ENCODE measurements around the gene COBLL1. TPM values are rescaled to one million over a fixed set of nuclear protein-coding genes. Genes with fewer than 3 reads are reported as not detected.

The COBLL1 gene
- total RNA-seq, 1 experiment from 2014 or later = 5.9 TPM

- H3K23ac ChIP-seq (ENCODE audit: insufficient read length, low read depth, low read length) = no peak overlapping the region
- H4K20me1 ChIP-seq (ENCODE audit: control insufficient read depth, insufficient read depth, insufficient read length) = no peaks in the 10 kb centered on the region
- no CpG with 5 or more reads among the region's 3 CpGs for WGBS (ENCODE audit: extremely low coverage, insufficient read length, low lambda C conversion rate)
- H3K79me1 ChIP-seq (ENCODE audit: insufficient read depth, low read depth, low read length, poor library complexity, severe bottlenecking) = no peaks in the 10 kb centered on the region
- no peak overlapping the region for H2BK15ac ChIP-seq (ENCODE audit: low read depth, low read length)
- Mint-ChIP-seq H3K36me3 (ENCODE audit: insufficient read depth in 1 of 3, low read depth in 3 of 3) (no peaks in the 10 kb centered on the region), H3K4me1 (peaks cover 0 to 5% of the 10 kb centered on the region in 2 experiments; a peak in 2 of 4 replicates), H3K27me3 (ENCODE audit: low read depth) (no peaks in the 10 kb centered on the region), H3K9me3 (no peaks in the 10 kb centered on the region), H3K27ac (no peak overlapping the region), H3K4me3 (no peak overlapping the region)
- no peak overlapping the region for H3T11ph ChIP-seq (ENCODE audit: low read length)
- H4K91ac ChIP-seq (ENCODE audit: insufficient read length, low read depth, low read length) = no peak overlapping the region
- no peak overlapping the region for H3K14ac ChIP-seq (ENCODE audit: insufficient read depth, low read length)
- H2AK5ac ChIP-seq (ENCODE audit: insufficient read length, low read length) = no peak overlapping the region
- no peak overlapping the region for H3K18ac ChIP-seq (ENCODE audit: insufficient read length, low read depth, low read length)
- H2BK120ac ChIP-seq (ENCODE audit: low read depth, low read length, poor library complexity, severe bottlenecking) = no peak overlapping the region
- no peak for TF ChIP-seq CTCF (conservative IDR thresholded peaks at IDR 0.05)
- H3K79me2 ChIP-seq (ENCODE audit: insufficient read depth, low read length) = no peaks in the 10 kb centered on the region
- no peak overlapping the region for H2BK20ac ChIP-seq (ENCODE audit: low read depth, low read length, poor library complexity, severe bottlenecking)
- no peak overlapping the region for H2BK12ac ChIP-seq (ENCODE audit: insufficient read length, low read depth, low read length)
- H3K4me2 ChIP-seq (ENCODE audit: insufficient read depth, insufficient read length, low read length) = no peak overlapping the region
- no peaks in the 10 kb centered on the region for H3K27me3 ChIP-seq (ENCODE audit: insufficient read depth, low read length)
- DNase-seq = no peak
- H3K4ac ChIP-seq (ENCODE audit: low read depth, low read length) = no peak overlapping the region
- no peak overlapping the region for H4K5ac ChIP-seq (ENCODE audit: insufficient read length, low read depth, low read length)
- no peaks in the 10 kb centered on the region for H3K23me2 ChIP-seq (ENCODE audit: insufficient read length, low read depth, low read length, poor library complexity, severe bottlenecking)
- no peak overlapping the region for H3K27ac ChIP-seq (ENCODE audit: insufficient read length, low read depth, low read length)
- H4K8ac ChIP-seq (replicated peaks; ENCODE audit: insufficient read length, low read depth, low read length) = no peak overlapping the region
- H2AFZ ChIP-seq (ENCODE audit: low read length) = no peak overlapping the region
- H3K4me1 ChIP-seq (ENCODE audit: insufficient read depth, low read length) = no peaks in the 10 kb centered on the region
- H3K9ac ChIP-seq (ENCODE audit: extremely low read depth, insufficient read length, low read length) = no peak overlapping the region
- H3K56ac ChIP-seq (ENCODE audit: insufficient read length, low read depth, low read length) = no peak overlapping the region
- no peak overlapping the region for H2BK5ac ChIP-seq (ENCODE audit: insufficient read length, low read length)
- no peaks in the 10 kb centered on the region for H3K9me3 ChIP-seq (ENCODE audit: control insufficient read depth, low read depth, low read length)
Observed at GRCh38 chr2:164739966-164740365, 101.7 kb downstream of the COBLL1 start.
